Left ventricle myocardium superior (tissue), 1 donor: ENCODE data around the gene CFAP65. TPM values are rescaled to one million over a fixed set of nuclear protein-coding genes. Genes with fewer than 3 reads are reported as not detected.
A peak's percentile ranks its signal among the peaks of the same experiment; 100 is the strongest.

ENCODE experiments used
- ATAC-seq: fragments of 200-7000 bp; cut with Tn5 transposase; one replicate; pipeline ENCODE4 v1.9.1; 2020; ENCODE audit warnings: mild to moderate bottlenecking, moderate library complexity
- DNase-seq: peaks from one replicate; pipeline ENCODE4 v3.0.0-alpha.2; 2020
- intact Hi-C: fragments of 100-400 bp; cut with micrococcal nuclease; formaldehyde crosslinking; loops from one replicate; pipeline ENCODE4 v1.11.0; 2022
- long read RNA-seq: library from polyadenylated mRNA; unstranded; transcript quantifications from one replicate; pipeline ENCODE4 v2.0.0, GENCODE V29; 2021
- total RNA-seq: library from RNA; stranded (reverse); fragmentation: NEBNext Ultra II Directional; extraction: Animal tissue kit (Norgen Biotek cat#: 25700); gene quantifications from one replicate; pipeline ENCODE4 v1.2.1, GENCODE V29; 2021
- donor health status: DM: no; HTN: yes; CAD: no; lungs with severe emphysema.

Gene CFAP65, protein sequence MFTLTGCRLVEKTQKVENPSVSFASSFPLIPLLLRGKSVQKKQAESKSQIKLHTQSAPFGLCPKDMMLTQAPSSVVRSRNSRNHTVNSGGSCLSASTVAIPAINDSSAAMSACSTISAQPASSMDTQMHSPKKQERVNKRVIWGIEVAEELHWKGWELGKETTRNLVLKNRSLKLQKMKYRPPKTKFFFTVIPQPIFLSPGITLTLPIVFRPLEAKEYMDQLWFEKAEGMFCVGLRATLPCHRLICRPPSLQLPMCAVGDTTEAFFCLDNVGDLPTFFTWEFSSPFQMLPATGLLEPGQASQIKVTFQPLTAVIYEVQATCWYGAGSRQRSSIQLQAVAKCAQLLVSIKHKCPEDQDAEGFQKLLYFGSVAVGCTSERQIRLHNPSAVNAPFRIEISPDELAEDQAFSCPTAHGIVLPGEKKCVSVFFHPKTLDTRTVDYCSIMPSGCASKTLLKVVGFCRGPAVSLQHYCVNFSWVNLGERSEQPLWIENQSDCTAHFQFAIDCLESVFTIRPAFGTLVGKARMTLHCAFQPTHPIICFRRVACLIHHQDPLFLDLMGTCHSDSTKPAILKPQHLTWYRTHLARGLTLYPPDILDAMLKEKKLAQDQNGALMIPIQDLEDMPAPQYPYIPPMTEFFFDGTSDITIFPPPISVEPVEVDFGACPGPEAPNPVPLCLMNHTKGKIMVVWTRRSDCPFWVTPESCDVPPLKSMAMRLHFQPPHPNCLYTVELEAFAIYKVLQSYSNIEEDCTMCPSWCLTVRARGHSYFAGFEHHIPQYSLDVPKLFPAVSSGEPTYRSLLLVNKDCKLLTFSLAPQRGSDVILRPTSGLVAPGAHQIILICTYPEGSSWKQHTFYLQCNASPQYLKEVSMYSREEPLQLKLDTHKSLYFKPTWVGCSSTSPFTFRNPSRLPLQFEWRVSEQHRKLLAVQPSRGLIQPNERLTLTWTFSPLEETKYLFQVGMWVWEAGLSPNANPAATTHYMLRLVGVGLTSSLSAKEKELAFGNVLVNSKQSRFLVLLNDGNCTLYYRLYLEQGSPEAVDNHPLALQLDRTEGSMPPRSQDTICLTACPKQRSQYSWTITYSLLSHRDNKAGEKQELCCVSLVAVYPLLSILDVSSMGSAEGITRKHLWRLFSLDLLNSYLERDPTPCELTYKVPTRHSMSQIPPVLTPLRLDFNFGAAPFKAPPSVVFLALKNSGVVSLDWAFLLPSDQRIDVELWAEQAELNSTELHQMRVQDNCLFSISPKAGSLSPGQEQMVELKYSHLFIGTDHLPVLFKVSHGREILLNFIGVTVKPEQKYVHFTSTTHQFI (N-terminal part only)
- total RNA-seq: not detected
- long read RNA-seq: 0 reads

DNA sequence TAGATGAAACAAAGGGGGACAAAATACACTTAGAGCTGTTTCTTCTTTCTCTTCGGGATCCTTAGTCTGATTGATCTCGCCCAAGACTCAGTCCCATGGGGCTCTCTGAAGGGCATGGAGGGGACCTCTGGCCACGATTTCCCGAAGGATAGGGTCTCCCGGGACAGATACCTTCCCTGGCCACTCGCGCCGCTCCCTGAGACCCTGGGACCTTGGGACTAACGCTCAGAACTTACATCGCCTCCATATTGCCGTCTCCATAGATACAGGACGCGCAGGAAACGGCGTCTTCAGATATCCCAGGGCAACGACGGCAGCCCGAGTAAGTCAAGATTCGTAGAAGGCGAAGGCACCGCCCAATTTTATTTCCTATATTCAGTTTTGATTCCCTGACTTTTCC is at the start of gene CFAP65:
TSS of gene CFAP65 (minus strand) at position 265 of the 400 bp plus-strand sequence. CDS start 2,468 bp downstream, outside the sequence.
- intact Hi-C loops: loop anchor here (10.0 kb wide), 1 partner anchor 104 kb away; no protein-coding TSS in a partner anchor
- ATAC-seq: no peak
- no peak for DNase-seq

DNA sequence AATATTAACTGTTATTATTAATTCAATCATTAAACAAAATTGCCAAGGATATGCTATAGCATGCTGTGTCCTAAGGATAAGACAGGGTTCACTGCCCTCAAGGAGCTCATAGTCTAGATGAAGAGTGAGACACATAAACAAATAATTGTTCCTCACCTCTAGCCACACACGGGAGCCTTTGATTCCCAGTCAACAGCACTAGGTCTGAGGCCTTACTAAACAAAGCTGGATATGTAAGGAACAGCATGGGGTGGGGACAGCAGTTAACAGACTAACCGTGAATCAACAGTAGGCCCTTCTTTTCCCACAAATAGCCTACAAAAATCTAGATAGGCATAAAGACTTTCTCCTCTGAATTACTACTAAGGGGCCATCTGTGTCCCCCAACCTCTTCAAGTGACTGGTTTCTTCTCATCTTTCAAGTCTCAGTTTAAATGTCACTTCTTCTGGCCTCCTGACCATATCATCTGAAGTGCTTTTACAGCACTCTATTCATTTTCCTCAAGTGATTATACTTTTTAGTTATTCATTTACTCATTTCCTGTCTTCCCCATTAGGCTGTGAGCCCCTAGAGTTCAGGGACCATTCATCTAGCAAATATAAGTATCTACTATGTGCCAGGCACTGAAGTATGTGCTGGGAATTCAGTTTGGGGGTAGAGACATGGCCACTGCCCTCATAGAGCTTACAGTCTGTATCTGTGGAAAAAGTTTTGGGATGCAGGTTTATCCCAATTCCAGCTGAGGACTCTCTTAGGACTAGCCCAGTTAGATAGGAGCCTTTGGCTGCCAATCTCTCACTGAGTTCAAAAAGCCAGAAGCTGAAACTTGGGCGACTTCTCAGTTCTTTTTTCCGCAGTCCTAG is 49.4 kb upstream of the CFAP65 start:
- ATAC-seq (no peak), DNase-seq (no peak)
- intact Hi-C loops: no loop called here

DNA sequence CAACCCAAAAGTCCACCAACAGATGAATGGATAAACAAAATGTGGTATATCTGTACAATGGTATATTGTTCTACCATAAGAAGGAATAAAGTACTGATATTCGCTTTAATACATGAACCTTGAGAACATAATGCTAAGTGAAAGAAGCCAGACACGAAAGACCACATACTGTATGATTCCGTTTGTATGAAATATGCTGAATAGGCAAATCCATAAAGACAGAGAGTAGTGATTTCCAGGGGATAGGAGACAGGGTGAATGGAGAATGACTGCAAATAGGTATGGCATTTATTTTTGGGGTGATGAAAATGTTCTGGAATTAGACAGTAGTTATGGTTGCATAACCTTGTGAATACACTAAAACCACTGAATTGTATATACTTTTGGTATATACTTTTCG is 48.0 kb upstream of the CFAP65 start:
- no peak for ATAC-seq
- intact Hi-C loops: no loop called here
- no peak for DNase-seq

DNA sequence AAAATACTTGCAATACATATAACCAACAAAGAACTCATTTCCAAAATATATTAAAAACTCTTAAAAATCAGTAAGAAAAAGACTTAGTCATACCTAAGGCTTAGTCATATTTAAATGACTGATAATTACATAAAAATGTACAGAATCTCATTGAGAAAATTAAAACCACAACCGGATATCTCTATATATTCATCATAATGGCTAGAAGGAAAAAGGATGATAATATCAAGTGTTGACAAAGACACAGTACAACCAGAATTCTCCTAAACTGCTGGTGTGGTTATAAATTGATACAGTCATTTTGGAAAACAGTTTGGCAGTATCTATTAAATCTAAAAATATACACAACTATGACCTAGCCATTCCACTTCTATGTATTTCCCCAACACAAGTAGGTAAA is 46.5 kb upstream of the CFAP65 start:
- intact Hi-C loops: no loop called here
- DNase-seq: no peak

DNA sequence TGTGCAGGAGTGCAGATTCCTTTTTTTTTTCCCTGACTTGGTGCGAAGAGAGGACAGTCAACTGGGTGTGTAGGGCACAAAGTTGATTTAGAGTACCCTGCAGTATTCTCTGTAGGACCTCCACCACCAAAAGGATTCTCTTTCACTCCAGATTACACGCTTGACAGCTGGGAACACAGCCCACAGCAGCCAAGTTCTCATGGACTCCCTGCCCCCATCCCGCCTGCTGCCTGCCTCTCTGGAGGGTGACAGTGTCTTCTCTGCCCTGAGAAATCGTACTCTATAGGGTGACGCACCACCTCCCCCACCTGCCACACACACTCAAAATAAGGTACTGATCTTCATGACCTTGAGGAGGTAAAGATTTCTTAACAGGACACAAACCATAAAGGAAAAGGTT is 46.0 kb upstream of the CFAP65 start:
- ATAC-seq (no peak), DNase-seq (no peak)
- intact Hi-C loops: no loop called here

More for the DNA sequence above, 46.5 kb upstream of the CFAP65 start:
- ATAC-seq: no peak

DNA sequence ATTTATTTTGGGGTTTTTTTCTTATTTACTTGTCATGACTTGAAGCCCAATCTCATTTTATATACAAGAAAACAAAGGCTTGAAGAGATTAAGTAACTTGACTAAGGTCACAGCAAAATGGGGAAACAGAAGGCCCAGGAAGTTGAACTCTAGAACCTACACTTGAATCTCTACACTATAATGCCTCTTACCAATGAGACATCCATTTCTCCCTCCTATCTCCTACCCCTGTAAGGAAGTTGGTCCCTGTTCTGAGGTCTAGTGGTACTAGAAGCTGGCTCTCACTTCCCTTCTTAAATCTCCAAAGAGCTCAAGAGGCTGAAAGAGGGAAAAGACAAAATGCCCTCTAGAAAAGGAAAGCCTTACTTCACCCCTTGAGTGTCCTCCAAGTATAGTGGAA is 44.9 kb upstream of the CFAP65 start:
- ATAC-seq (no peak), DNase-seq (no peak)
- intact Hi-C loops: no loop called here

DNA sequence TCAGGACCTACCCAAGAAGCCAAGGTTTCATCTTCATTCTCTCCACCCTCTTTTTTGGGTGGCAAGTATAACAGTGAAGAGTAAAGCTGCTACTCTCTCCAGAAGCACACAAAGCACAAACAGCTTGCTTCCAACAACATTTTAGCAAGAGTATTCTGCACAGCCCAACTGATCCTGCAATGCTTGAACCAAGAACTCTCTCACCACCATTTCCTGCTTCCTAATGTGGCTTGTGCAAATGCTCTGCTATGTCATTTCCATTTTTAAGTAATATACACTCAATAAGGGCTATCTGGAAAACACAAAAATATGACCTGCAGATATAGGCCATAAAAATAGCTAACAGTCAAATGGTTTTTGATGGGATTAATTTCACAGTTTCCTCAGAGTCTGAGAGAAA is 43.5 kb upstream of the CFAP65 start:
- DNase-seq: no peak
- no peak for ATAC-seq
- intact Hi-C loops: no loop called here

DNA sequence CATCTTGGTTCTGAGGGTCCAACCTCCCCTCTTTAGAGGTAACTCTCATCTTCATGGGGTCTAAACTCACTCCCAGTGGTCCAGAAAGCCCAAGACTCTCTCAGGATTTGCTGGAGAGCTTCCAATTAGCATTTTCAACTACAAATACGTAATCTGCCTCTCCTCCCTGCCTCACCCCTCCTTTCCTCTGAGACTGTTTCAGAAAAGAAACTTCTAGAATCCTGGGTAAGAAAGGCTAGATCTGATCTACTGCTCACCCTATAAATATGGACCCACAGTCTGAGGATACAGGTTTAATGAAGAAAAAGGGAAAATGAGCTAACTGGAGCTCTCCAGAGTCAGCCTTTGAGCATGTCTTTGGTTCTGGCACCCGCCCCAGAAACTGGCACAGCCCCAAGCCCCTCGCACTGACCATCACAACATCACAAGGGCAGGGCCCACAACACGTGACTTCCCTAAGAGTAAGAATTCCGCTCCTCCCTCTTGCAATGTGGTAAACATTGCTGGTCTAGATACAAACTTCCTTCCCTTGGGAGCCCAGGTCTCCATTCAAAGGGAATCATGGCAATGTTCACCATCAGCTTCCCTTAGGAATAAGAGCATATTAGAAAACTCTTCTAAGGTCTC is 41.1 kb upstream of the CFAP65 start:
- ATAC-seq (peak; percentile 42), DNase-seq (peak; percentile 48)
- intact Hi-C loops: no loop called here

DNA sequence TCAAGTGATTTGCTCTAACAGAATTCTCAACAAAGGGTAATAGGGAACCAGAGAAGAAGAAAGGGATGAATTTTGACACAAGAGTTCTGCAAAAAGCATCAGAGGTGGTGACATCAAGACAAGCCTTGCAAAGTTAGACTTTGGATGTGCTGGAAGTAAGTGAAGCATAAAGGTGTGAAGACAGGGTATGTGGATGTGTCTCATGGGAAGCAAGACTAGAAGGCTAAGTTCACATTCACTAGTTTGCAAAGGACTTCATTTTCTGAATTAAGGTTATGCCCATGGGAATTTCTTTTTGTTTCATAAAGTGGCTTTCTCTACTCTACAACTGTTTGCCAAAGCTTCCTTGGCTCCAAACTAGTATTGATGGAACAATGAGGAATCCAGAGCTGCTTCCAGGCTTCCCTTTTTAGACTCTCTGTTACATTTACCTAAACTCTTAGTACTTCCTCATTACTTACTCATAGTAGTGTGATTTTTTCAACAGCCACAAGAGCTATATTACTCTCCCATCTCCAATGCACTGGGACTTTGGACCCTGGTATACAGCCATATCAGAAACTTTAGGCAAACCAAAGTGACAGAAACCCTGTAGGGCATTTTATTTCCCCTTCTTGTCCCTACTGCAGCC is 40.5 kb upstream of the CFAP65 start:
- intact Hi-C loops: no loop called here
- DNase-seq (no peak), ATAC-seq (no peak)

DNA sequence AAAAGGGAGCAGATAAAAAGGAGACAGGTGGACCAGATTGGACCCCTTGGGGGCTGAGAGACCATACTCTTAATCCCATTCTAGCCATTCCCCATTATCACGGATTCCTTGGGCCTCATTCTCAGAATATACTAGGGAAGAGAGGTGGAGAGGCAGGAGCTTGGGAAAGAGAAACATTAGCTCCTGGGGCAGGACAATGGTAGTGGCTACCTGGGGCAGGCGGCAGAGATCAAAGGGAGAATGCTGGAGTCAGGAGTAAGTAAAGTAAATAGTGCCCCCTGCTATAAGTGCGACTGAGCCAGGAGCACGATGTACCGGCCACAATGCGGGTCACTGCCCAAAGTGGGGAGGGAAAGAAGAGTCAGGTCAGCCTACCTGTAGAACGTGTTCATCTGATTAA is 39.8 kb upstream of the CFAP65 start:
- DNase-seq: no peak
- ATAC-seq: no peak
- intact Hi-C loops: no loop called here

DNA sequence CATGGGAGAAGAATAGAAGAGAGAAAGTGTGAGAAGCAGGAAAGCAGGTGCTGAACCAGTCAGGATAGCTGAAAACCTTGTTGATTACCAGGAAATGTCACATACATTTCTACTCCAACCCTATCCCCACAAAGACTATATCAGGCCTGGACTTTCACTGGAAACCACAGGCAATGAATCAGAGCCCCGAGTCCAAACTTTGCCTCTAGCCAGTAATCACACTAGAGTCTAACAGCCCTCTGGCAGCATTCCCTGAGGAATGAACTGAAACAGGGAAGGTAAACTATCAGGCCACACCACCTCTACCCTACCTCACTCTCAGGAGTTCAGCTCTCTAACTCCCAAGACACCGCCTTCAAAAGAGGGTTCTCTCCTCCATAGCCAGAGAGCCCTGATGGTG is 38.1 kb upstream of the CFAP65 start:
- DNase-seq: no peak
- ATAC-seq: no peak
- intact Hi-C loops: no loop called here

DNA sequence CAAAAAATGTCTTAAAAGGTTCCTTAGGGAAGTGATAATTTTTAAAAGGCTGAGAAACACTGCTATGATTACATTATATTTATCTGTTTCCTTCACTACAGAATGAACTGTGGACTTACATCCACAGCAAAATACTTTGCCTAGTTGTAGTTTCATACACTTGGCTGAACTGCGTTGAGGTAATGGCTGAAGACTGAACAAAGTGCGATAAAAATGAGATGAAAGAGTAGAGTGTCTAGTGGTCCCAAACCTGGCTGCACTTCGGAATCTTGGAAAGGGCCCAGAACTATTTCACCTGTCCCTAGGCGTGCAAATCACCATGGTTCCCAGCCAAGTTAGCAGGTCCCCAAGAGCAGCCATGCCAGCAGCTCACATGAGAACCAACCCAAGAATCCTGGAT is 37.6 kb upstream of the CFAP65 start:
- DNase-seq: no peak
- no peak for ATAC-seq
- intact Hi-C loops: no loop called here

DNA sequence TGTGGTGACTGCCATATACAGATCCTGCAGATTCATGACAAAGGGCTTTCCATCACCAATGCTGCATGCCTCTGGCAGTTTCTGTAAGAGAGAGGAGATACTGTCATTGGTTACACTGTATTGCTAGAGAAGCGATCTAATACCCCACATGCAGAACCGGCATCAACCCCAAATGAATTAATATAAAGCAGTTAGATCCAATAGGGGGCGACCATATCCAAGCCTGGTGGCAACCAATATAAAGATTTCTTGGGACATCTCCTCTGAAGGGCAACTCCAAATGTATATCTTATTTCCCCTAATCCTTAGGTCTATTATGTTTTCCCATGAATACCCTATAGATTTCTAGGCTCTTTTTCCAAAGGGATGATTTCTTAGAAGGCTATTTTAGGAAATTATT is 36.8 kb upstream of the CFAP65 start:
- intact Hi-C loops: no loop called here
- DNase-seq: no peak
- ATAC-seq: no peak

DNA sequence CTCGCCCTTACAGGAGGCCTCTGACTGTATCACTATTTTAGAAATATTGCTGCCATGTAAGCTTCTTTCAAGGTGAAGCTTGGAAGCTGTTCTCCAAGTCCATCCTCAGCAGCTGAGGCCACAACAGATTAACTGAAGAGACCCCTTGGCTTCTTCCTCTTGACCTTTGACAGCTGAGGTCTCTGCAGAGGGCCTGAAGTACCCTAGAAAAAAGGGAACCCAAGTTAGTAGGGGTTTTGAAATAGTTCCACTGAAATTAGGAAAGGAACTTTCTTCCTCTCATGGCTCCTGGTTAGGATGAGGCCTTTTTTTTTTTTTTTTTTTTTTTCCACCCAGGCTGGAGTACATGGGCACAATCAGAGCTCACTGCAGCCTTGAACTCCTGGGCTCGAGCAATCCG is 34.9 kb upstream of the CFAP65 start:
- DNase-seq: no peak
- ATAC-seq: no peak
- intact Hi-C loops: no loop called here

DNA sequence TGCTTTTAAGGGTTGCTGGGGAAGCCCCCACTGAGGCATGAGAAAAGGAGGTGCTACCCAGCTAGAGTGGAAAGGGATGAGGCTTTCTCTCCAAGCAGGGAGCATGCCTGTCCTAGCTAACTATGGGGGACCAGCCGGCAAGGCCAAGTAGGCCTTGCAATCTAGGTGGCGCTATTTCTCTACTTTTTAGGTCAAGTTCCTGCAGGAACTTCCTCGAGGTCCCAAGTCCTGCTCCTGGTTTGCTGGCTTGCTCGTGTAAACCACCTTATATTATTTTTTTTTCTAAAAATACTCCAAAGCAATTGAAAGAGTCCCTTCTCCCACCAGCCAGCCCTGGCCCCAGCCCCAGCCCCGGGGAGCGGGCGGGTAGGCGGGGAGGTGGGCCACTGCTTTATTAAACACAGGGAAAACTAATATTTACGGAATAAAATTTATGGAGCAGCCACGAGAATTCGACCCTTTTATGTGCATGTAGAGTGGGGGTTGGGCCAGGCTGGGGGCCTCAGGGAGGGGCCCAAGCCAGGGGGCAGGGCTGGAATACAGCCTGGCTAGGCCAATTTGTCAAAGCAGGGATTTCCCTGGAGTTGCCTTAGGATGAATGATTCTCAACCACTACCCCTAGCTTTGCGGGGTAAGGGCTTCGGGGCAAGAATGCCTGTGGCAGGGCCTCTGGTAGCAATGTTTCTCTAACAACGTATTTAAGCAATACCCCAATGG is 32.3 kb upstream of the CFAP65 start:
- ATAC-seq (no peak), DNase-seq (no peak)
- intact Hi-C loops: no loop called here

DNA sequence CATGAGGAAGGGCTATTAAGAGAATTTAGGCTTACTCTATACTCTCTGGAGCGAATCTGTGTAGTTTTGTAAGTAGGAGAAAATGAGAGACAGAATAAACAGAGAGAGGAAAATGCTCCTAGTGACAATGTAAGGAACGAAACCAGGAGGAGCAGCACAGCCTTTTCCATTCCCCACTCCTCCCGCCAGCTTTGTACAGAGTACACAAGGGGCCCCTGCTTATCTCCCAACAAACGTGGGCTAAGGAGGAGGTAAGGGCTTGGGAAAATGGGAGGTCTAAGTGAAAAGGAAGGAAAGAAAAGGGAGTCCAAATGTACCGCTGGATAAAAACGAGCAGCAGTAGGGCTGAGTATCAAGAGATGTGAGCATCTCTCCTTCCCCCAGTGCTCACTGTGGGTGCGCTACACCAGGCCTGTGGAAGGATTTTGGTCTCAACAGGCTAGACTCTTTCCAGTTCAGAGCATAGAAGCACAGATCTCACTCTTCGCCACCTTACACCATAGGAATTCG is 31.5 kb upstream of the CFAP65 start:
- intact Hi-C loops: no loop called here
- ATAC-seq (no peak), DNase-seq (no peak)
